GM23338 (cell line): Measurements from ENCODE around the gene MADCAM1. TPM values are rescaled to one million over a fixed set of nuclear protein-coding genes. Genes with fewer than 3 reads are reported as not detected.

ENCODE experiments used
- ATAC-seq: fragments of 200-7000 bp; cut with Tn5 transposase; 3 replicates; pipeline ENCODE4 v1.9.1; 2020
- DNase-seq: peaks from one replicate; pipeline ENCODE4 v3.0.0-alpha.2; 2015; ENCODE audit warnings: low spot score
- H2AFZ ChIP-seq: fragments of 200-600 bp; sonication (generic); 2 replicates; pipeline ENCODE4 v1.8.0; 2016; ENCODE audit warnings: antibody characterized with exemption, mild to moderate bottlenecking, moderate library complexity
- H3F3A ChIP-seq: fragments of 200-600 bp; sonication (generic); replicated peaks from 2 replicates; pipeline ENCODE4 v1.8.0; 2017; ENCODE audit warnings: antibody characterized with exemption, mixed run types, low read depth
- H3K27ac ChIP-seq: fragments of 200-600 bp; sonication (generic); 2 replicates; pipeline ENCODE4 v1.6.1; 2016; ENCODE audit warnings: low read depth
- H3K27me3 ChIP-seq: fragments of 200-600 bp; sonication (generic); 2 replicates; pipeline ENCODE4 v1.8.0; 2016; ENCODE audit warnings: mild to moderate bottlenecking, mixed run types, moderate library complexity; ENCODE audit not compliant: insufficient read depth
- H3K36me3 ChIP-seq: fragments of 200-600 bp; sonication (generic); 2 replicates; pipeline ENCODE4 v1.8.0; 2016; ENCODE audit warnings: mild to moderate bottlenecking; ENCODE audit not compliant: insufficient read depth
- H3K4me1 ChIP-seq: fragments of 200-600 bp; sonication (generic); 2 replicates; pipeline ENCODE4 v1.8.0; 2016; ENCODE audit warnings: mild to moderate bottlenecking, moderate library complexity; ENCODE audit not compliant: insufficient read depth
- H3K4me2 ChIP-seq: fragments of 200-600 bp; sonication (generic); 2 replicates; pipeline ENCODE4 v1.7.1; 2017; ENCODE audit warnings: mixed run types
- H3K4me3 ChIP-seq: fragments of 200-600 bp; sonication (generic); 2 replicates; pipeline ENCODE4 v1.6.1; 2016; ENCODE audit warnings: mixed run types
- H3K79me2 ChIP-seq: fragments of 200-600 bp; sonication (generic); replicated peaks from 2 replicates; pipeline ENCODE4 v1.8.0; 2017; ENCODE audit warnings: mild to moderate bottlenecking; ENCODE audit not compliant: insufficient read depth
- H3K9me2 ChIP-seq: fragments of 200-600 bp; sonication (generic); 2 replicates; pipeline ENCODE4 v1.8.0; 2017; ENCODE audit not compliant: insufficient read depth
- H4K20me1 ChIP-seq: fragments of 200-600 bp; sonication (generic); replicated peaks from 2 replicates; pipeline ENCODE4 v1.8.0; 2017; ENCODE audit warnings: mild to moderate bottlenecking; ENCODE audit not compliant: insufficient read depth
- H3K27ac Mint-ChIP-seq: 2 replicates; pipeline ENCODE4 v1.8.0; 2020; ENCODE audit warnings: inconsistent platforms, mild to moderate bottlenecking, moderate library complexity, mixed read lengths
- H3K27me3 Mint-ChIP-seq: 3 replicates; pipeline ENCODE4 v1.8.0; 2022; ENCODE audit warnings: low read depth, mild to moderate bottlenecking, moderate library complexity, mixed read lengths, inconsistent platforms; ENCODE audit not compliant: insufficient read depth, poor library complexity
- H3K36me3 Mint-ChIP-seq: 3 replicates; pipeline ENCODE4 v1.8.0; 2021; ENCODE audit warnings: low read depth, mild to moderate bottlenecking, inconsistent platforms, moderate library complexity, mixed read lengths
- H3K4me1 Mint-ChIP-seq: 3 replicates; pipeline ENCODE4 v1.8.0; 2020; ENCODE audit warnings: mild to moderate bottlenecking, inconsistent platforms, mixed read lengths
- H3K4me3 Mint-ChIP-seq: 3 replicates; pipeline ENCODE4 v1.8.0; 2021; ENCODE audit warnings: moderate library complexity, mild to moderate bottlenecking, inconsistent platforms, mixed read lengths
- H3K9me3 Mint-ChIP-seq: 3 replicates; pipeline ENCODE4 v1.8.0; 2020; ENCODE audit warnings: moderate library complexity, mild to moderate bottlenecking, inconsistent platforms, mixed read lengths
- CREB1 ChIP-seq: fragments of 250-450 bp; sonication (Bioruptor Pico); IDR thresholded peaks from 2 replicates; pipeline ENCODE4 v1.5.0; 2020; ENCODE audit warnings: low read depth, mild to moderate bottlenecking, moderate library complexity
- EZH2 ChIP-seq: fragments of 200-600 bp; sonication (generic); IDR thresholded peaks from one replicate; pipeline ENCODE4 v1.8.0; 2017; ENCODE audit warnings: antibody characterized with exemption, mild to moderate bottlenecking, low read depth; ENCODE audit not compliant: unreplicated experiment
- JUNB ChIP-seq: IDR thresholded peaks from one replicate; pipeline ENCODE4 v1.6.1; 2016; ENCODE audit warnings: antibody characterized with exemption; ENCODE audit not compliant: unreplicated experiment
- NANOG ChIP-seq: IDR thresholded peaks from 2 replicates; pipeline ENCODE4 v1.6.1; 2016; ENCODE audit warnings: antibody characterized with exemption, borderline replicate concordance
- POLR2AphosphoS5 ChIP-seq: IDR thresholded peaks from 2 replicates; pipeline ENCODE4 v1.6.1; 2016; ENCODE audit warnings: antibody characterized with exemption, low read depth
- polyA plus RNA-seq: library from polyadenylated mRNA; unstranded; fragments of >200 nt; fragmentation: Nextera tagmentation; extraction: Ambion mirVana; gene quantifications from 2 replicates; pipeline ENCODE4 v1.2.1, GENCODE V29; 2016
- total RNA-seq: library from RNA; depleted of rRNA; stranded (reverse); fragments of >200 nt; shearing (Covaris generic); gene quantifications from 2 replicates; pipeline ENCODE4 v1.2.3, GENCODE V29; 2014
- TF ChIP-seq, protein P1 (sequence below): fragments of 250-450 bp; sonication (Bioruptor Pico); IDR thresholded peaks from 2 replicates; pipeline ENCODE4 v1.5.0; 2020; ENCODE audit warnings: mild to moderate bottlenecking, moderate library complexity
- TF ChIP-seq, protein P2 (sequence below): IDR thresholded peaks from 2 replicates; pipeline ENCODE4 v1.6.1; 2016; ENCODE audit warnings: antibody characterized with exemption

Gene MADCAM1
- total and polyA plus RNA-seq, 2 experiments from 2014 or later, result 2.1 to 2.5 TPM

DNA sequence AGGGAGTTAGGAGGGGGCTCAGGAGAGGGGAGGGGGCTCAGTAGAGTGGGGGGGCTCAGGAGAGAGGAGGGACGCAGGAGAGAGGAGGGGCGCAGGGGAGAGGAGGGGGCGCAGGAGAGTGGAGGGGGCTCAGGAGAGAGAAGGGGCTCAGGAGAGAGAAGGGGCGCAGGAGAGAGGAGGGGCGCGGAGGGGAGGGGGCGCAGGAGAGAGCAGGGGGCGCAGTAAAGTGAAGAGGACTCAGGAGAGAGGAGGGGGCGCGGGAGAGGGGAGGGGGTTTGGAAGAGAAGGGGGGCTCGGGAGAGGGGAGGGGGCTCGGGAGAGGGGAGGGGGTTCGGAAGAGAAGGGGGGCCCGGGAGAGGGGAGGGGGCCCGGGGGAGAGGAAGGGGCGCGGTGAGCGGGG, 700 bp downstream of the MADCAM1 start (continued):
- TF ChIP-seq, protein P1, sequence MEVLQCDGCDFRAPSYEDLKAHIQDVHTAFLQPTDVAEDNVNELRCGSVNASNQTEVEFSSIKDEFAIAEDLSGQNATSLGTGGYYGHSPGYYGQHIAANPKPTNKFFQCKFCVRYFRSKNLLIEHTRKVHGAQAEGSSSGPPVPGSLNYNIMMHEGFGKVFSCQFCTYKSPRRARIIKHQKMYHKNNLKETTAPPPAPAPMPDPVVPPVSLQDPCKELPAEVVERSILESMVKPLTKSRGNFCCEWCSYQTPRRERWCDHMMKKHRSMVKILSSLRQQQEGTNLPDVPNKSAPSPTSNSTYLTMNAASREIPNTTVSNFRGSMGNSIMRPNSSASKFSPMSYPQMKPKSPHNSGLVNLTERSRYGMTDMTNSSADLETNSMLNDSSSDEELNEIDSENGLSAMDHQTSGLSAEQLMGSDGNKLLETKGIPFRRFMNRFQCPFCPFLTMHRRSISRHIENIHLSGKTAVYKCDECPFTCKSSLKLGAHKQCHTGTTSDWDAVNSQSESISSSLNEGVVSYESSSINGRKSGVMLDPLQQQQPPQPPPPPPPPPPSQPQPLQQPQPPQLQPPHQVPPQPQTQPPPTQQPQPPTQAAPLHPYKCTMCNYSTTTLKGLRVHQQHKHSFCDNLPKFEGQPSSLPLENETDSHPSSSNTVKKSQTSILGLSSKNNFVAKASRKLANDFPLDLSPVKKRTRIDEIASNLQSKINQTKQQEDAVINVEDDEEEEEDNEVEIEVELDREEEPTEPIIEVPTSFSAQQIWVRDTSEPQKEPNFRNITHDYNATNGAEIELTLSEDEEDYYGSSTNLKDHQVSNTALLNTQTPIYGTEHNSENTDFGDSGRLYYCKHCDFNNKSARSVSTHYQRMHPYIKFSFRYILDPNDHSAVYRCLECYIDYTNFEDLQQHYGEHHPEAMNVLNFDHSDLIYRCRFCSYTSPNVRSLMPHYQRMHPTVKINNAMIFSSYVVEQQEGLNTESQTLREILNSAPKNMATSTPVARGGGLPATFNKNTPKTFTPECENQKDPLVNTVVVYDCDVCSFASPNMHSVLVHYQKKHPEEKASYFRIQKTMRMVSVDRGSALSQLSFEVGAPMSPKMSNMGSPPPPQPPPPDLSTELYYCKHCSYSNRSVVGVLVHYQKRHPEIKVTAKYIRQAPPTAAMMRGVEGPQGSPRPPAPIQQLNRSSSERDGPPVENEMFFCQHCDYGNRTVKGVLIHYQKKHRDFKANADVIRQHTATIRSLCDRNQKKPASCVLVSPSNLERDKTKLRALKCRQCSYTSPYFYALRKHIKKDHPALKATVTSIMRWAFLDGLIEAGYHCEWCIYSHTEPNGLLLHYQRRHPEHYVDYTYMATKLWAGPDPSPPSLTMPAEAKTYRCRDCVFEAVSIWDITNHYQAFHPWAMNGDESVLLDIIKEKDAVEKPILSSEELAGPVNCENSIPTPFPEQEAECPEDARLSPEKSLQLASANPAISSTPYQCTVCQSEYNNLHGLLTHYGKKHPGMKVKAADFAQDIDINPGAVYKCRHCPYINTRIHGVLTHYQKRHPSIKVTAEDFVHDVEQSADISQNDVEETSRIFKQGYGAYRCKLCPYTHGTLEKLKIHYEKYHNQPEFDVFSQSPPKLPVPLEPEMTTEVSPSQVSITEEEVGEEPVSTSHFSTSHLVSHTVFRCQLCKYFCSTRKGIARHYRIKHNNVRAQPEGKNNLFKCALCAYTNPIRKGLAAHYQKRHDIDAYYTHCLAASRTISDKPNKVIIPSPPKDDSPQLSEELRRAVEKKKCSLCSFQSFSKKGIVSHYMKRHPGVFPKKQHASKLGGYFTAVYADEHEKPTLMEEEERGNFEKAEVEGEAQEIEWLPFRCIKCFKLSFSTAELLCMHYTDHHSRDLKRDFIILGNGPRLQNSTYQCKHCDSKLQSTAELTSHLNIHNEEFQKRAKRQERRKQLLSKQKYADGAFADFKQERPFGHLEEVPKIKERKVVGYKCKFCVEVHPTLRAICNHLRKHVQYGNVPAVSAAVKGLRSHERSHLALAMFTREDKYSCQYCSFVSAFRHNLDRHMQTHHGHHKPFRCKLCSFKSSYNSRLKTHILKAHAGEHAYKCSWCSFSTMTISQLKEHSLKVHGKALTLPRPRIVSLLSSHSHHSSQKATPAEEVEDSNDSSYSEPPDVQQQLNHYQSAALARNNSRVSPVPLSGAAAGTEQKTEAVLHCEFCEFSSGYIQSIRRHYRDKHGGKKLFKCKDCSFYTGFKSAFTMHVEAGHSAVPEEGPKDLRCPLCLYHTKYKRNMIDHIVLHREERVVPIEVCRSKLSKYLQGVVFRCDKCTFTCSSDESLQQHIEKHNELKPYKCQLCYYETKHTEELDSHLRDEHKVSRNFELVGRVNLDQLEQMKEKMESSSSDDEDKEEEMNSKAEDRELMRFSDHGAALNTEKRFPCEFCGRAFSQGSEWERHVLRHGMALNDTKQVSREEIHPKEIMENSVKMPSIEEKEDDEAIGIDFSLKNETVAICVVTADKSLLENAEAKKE (CRISPR knock-in tag), result no peak
- TF ChIP-seq, protein P2, sequence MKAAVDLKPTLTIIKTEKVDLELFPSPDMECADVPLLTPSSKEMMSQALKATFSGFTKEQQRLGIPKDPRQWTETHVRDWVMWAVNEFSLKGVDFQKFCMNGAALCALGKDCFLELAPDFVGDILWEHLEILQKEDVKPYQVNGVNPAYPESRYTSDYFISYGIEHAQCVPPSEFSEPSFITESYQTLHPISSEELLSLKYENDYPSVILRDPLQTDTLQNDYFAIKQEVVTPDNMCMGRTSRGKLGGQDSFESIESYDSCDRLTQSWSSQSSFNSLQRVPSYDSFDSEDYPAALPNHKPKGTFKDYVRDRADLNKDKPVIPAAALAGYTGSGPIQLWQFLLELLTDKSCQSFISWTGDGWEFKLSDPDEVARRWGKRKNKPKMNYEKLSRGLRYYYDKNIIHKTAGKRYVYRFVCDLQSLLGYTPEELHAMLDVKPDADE, result no peak
- TF ChIP-seq EZH2 (no peak), NANOG (no peak), CREB1 (CRISPR knock-in tag) (no peak), JUNB (no peak), POLR2AphosphoS5 (no peak)

DNA sequence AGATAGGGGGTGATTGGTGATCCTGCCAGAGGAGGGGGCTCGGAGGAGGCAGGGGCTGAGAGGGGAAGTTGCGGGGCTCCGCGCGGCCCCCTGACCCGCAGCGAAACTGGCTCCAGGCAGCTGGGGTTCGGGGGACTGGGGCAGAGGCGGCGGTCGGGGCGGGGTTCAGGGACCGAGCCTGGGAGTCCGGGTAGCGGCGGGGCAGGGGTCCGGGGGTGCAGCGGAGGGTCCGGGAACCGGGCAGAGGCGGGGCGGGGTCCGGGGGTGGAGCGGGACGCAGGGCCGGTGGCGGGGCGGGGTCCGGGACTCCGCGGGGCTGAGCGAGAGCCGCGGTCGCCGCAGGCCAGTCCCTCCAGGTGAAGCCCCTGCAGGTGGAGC, 1.2 kb downstream of the MADCAM1 start:
- Histone ChIP-seq H3F3A (peaks cover 3% of the 10 kb centered on the region; the same call in 1 of the 2 replicates), H3K27ac (no peak overlapping the region), H2AFZ (no peak overlapping the region), H3K9me2 (no peaks in the 10 kb centered on the region), H3K4me1 (no peaks in the 10 kb centered on the region), H3K79me2 (no peaks in the 10 kb centered on the region), H3K36me3 (no peaks in the 10 kb centered on the region), H3K27me3 (peaks cover 42% of the 10 kb centered on the region), H3K4me2 (peak overlapping the region; percentile 81), H3K4me3 (peak overlapping the region; percentile 64), H4K20me1 (no peaks in the 10 kb centered on the region)
- ATAC-seq (peak; percentile 20), DNase-seq (no peak)
- Mint-ChIP-seq H3K36me3 (peaks cover 2% of the 10 kb centered on the region; the same call in 2 of the 3 replicates), H3K27ac (no peak overlapping the region), H3K9me3 (peaks cover 13% of the 10 kb centered on the region), H3K4me1 (peaks cover 8% of the 10 kb centered on the region), H3K4me3 (peak overlapping the region; percentile 63), H3K27me3 (peaks cover 41% of the 10 kb centered on the region)
- no peak for TF ChIP-seq EZH2
- TF ChIP-seq, protein P2, result no peak
